Neural cell (in vitro differentiated cells): ENCODE measurements around the gene MYBPC3. TPM values are rescaled to one million over a fixed set of nuclear protein-coding genes. Genes with fewer than 3 reads are reported as not detected.

Experiments used
- H2AFZ ChIP-seq: fragments of 200-600, 300-800 bp; sonication (generic), shearing (Covaris generic); 2 replicates; pipeline ENCODE4 v1.6.0; 2014; ENCODE audit warnings: low read depth, mild to moderate bottlenecking, antibody characterized with exemption, low read length, moderate library complexity
- H3F3A ChIP-seq: fragments of 200-600 bp; shearing (Covaris generic); 2 replicates; pipeline ENCODE4 v1.6.1; 2016; ENCODE audit warnings: mild to moderate bottlenecking, moderate library complexity, mixed read lengths, antibody characterized with exemption, low read length; ENCODE audit not compliant: insufficient read depth, poor library complexity, severe bottlenecking
- H3K27ac ChIP-seq: fragments of 200-600, 300-800 bp; sonication (generic), shearing (Covaris generic); 2 replicates; pipeline ENCODE4 v1.5.1; 2014; ENCODE audit warnings: mild to moderate bottlenecking, low read length, moderate library complexity
- H3K27me3 ChIP-seq: fragments of 300-800, 200-600 bp; sonication (generic), shearing (Covaris generic); 2 replicates; pipeline ENCODE4 v1.6.0; 2014; ENCODE audit warnings: mild to moderate bottlenecking, low read depth, low read length, moderate library complexity; ENCODE audit not compliant: insufficient read depth
- H3K36me3 ChIP-seq: fragments of 300-800, 200-600 bp; sonication (generic), shearing (Covaris generic); 2 replicates; pipeline ENCODE4 v1.5.1; 2014; ENCODE audit warnings: mild to moderate bottlenecking, antibody characterized with exemption, low read length, moderate library complexity; ENCODE audit not compliant: insufficient read depth
- H3K4me2 ChIP-seq: fragments of 300-800, 200-600 bp; sonication (generic), shearing (Covaris generic); 2 replicates; pipeline ENCODE4 v1.6.0; 2014; ENCODE audit warnings: mild to moderate bottlenecking, low read length
- H3K4me3 ChIP-seq: fragments of 300-800, 200-600 bp; sonication (generic), shearing (Covaris generic); 2 replicates; pipeline ENCODE4 v1.5.1; 2014; ENCODE audit warnings: mild to moderate bottlenecking, low read length, moderate library complexity
- H3K79me2 ChIP-seq: fragments of 200-600 bp; shearing (Covaris generic); replicated peaks from 2 replicates; pipeline ENCODE4 v1.6.0; 2014; ENCODE audit warnings: mild to moderate bottlenecking, low read length, moderate library complexity; ENCODE audit not compliant: insufficient read depth
- H3K9ac ChIP-seq: fragments of 300-800, 200-600 bp; sonication (generic), shearing (Covaris generic); 2 replicates; pipeline ENCODE4 v1.6.1; 2016; ENCODE audit warnings: mild to moderate bottlenecking, low read length, mixed read lengths
- H3K9me2 ChIP-seq: fragments of 200-600 bp; shearing (Covaris generic); 2 replicates; pipeline ENCODE4 v1.6.1; 2016; ENCODE audit warnings: mild to moderate bottlenecking, low read length, mixed read lengths; ENCODE audit not compliant: insufficient read depth
- H3K9me3 ChIP-seq: fragments of 200-600, 300-800 bp; sonication (generic), shearing (Covaris generic); 2 replicates; pipeline ENCODE4 v1.6.1; 2016; ENCODE audit warnings: mild to moderate bottlenecking, mixed run types, low read length, moderate library complexity, mixed read lengths
- H4K20me1 ChIP-seq: fragments of 200-600 bp; shearing (Covaris generic); 2 replicates; pipeline ENCODE4 v1.6.1; 2016; ENCODE audit warnings: mild to moderate bottlenecking, mixed run types; ENCODE audit not compliant: insufficient read depth
- EP300 ChIP-seq: fragments of 450-650 bp; conservative IDR thresholded peaks from 2 replicates; pipeline ENCODE4 v1.6.1; 2014; ENCODE audit warnings: antibody characterized with exemption, mild to moderate bottlenecking, moderate library complexity; ENCODE audit not compliant: poor library complexity, severe bottlenecking
- EZH2 ChIP-seq: fragments of 200-600, 300-800 bp; shearing (Covaris generic), sonication (generic); IDR thresholded peaks from 2 replicates; pipeline ENCODE4 v1.6.1; 2014; ENCODE audit warnings: antibody characterized with exemption, low read length, borderline replicate concordance, mild to moderate bottlenecking; ENCODE audit not compliant: insufficient read depth, poor library complexity, severe bottlenecking
- MXI1 ChIP-seq: fragments of 450-650 bp; conservative IDR thresholded peaks from 2 replicates; pipeline ENCODE4 v1.6.1; 2014; ENCODE audit warnings: antibody characterized with exemption, mild to moderate bottlenecking; ENCODE audit not compliant: poor library complexity, severe bottlenecking
- POLR2AphosphoS5 ChIP-seq: IDR thresholded peaks from 2 replicates; pipeline ENCODE4 v1.6.1; 2012
- RAD21 ChIP-seq: fragments of 450-650 bp; conservative IDR thresholded peaks from 2 replicates; pipeline ENCODE4 v1.6.1; 2014; ENCODE audit warnings: antibody characterized with exemption, mild to moderate bottlenecking, moderate library complexity
- SMC3 ChIP-seq: fragments of 450-650 bp; conservative IDR thresholded peaks from 2 replicates; pipeline ENCODE4 v1.6.1; 2014; ENCODE audit warnings: antibody characterized with exemption, mild to moderate bottlenecking, moderate library complexity; ENCODE audit not compliant: poor library complexity
- TAF1 ChIP-seq: IDR thresholded peaks from 2 replicates; pipeline ENCODE4 v1.6.1; 2012; ENCODE audit warnings: low read depth
- polyA plus RNA-seq: library from polyadenylated mRNA; depleted of rRNA; stranded (reverse); fragments of >200 nt; gene quantifications from 2 replicates; pipeline ENCODE4 v1.2.3, GENCODE V29; 2014
- TF ChIP-seq, protein P1 (sequence below): IDR thresholded peaks from 2 replicates; pipeline ENCODE4 v1.6.1; 2012; ENCODE audit warnings: borderline replicate concordance
- TF ChIP-seq, protein P2 (sequence below): fragments of 450-650 bp; IDR thresholded peaks from 2 replicates; pipeline ENCODE4 v1.5.1; 2014; ENCODE audit warnings: antibody characterized with exemption, mild to moderate bottlenecking, moderate library complexity; ENCODE audit not compliant: poor library complexity, severe bottlenecking

Gene MYBPC3
- polyA plus RNA-seq, 1 donor from 2014 or later, result not detected

DNA sequence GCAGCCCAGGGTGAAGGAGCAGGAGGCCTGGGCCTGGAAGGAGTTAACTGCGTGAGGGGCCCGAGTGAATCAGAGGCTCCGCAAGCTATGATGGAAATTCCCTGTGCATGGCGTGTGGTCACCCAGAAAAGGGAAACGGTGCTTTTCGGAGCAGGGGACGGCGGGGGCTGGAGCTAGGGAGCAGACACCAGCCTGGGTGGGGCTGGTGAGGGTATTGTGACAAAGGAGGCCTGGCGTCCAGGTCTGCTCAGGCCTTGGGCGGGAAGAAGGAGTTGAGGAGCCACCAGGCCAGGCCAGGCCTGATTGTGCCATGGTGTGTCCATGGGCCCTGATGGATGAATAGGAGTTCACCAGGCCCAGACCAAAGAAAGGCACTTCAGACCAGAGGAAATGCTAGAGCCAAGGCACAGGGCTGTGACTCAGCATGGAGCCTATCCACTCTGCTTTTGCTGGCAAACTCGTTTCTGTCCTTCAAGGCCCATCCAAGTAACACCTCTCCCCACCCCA lies 38.6 kb upstream of the MYBPC3 start:
- Histone ChIP-seq H3K4me3 (no peak overlapping the region), H4K20me1 (no peaks in the 10 kb centered on the region), H3K9me2 (no peaks in the 10 kb centered on the region), H3K79me2 (no peaks in the 10 kb centered on the region), H3K27me3 (no peaks in the 10 kb centered on the region), H3K9ac (no peak overlapping the region), H3K36me3 (no peaks in the 10 kb centered on the region), H3F3A (no peaks in the 10 kb centered on the region), H3K27ac (no peak overlapping the region), H3K4me2 (no peak overlapping the region), H3K9me3 (no peaks in the 10 kb centered on the region), H2AFZ (no peak overlapping the region)
- TF ChIP-seq POLR2AphosphoS5 (no peak), SMC3 (no peak), EP300 (no peak), EZH2 (no peak), TAF1 (no peak), RAD21 (no peak), MXI1 (no peak)
- TF ChIP-seq, protein P1, sequence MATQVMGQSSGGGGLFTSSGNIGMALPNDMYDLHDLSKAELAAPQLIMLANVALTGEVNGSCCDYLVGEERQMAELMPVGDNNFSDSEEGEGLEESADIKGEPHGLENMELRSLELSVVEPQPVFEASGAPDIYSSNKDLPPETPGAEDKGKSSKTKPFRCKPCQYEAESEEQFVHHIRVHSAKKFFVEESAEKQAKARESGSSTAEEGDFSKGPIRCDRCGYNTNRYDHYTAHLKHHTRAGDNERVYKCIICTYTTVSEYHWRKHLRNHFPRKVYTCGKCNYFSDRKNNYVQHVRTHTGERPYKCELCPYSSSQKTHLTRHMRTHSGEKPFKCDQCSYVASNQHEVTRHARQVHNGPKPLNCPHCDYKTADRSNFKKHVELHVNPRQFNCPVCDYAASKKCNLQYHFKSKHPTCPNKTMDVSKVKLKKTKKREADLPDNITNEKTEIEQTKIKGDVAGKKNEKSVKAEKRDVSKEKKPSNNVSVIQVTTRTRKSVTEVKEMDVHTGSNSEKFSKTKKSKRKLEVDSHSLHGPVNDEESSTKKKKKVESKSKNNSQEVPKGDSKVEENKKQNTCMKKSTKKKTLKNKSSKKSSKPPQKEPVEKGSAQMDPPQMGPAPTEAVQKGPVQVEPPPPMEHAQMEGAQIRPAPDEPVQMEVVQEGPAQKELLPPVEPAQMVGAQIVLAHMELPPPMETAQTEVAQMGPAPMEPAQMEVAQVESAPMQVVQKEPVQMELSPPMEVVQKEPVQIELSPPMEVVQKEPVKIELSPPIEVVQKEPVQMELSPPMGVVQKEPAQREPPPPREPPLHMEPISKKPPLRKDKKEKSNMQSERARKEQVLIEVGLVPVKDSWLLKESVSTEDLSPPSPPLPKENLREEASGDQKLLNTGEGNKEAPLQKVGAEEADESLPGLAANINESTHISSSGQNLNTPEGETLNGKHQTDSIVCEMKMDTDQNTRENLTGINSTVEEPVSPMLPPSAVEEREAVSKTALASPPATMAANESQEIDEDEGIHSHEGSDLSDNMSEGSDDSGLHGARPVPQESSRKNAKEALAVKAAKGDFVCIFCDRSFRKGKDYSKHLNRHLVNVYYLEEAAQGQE, result no peak
- TF ChIP-seq, protein P2, sequence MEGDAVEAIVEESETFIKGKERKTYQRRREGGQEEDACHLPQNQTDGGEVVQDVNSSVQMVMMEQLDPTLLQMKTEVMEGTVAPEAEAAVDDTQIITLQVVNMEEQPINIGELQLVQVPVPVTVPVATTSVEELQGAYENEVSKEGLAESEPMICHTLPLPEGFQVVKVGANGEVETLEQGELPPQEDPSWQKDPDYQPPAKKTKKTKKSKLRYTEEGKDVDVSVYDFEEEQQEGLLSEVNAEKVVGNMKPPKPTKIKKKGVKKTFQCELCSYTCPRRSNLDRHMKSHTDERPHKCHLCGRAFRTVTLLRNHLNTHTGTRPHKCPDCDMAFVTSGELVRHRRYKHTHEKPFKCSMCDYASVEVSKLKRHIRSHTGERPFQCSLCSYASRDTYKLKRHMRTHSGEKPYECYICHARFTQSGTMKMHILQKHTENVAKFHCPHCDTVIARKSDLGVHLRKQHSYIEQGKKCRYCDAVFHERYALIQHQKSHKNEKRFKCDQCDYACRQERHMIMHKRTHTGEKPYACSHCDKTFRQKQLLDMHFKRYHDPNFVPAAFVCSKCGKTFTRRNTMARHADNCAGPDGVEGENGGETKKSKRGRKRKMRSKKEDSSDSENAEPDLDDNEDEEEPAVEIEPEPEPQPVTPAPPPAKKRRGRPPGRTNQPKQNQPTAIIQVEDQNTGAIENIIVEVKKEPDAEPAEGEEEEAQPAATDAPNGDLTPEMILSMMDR, result no peak

DNA sequence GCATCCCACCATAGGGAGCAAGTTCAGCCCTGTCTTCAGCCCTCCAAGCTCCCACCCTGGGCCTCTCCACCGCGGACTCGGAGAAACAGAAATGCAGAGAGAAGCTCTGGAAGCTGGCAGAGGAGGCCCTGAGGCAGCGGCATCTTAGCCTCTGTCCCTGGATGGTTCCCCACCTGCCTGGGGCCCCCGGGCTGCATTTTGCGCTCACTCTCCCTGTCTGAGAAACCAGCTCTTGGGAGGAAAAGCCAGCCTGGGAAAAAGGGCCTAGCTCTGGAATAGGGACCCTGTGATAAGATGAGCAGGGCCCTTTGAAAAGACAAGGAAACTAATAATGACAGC lies 37.9 kb upstream of the MYBPC3 start:
- Histone ChIP-seq H3K79me2 (no peaks in the 10 kb centered on the region), H3K9me3 (no peaks in the 10 kb centered on the region), H3K27me3 (no peaks in the 10 kb centered on the region), H4K20me1 (no peaks in the 10 kb centered on the region), H3F3A (no peaks in the 10 kb centered on the region), H3K4me2 (no peak overlapping the region), H3K9ac (no peak overlapping the region), H3K9me2 (no peaks in the 10 kb centered on the region), H3K4me3 (no peak overlapping the region), H2AFZ (no peak overlapping the region), H3K36me3 (no peaks in the 10 kb centered on the region), H3K27ac (no peak overlapping the region)
- TF ChIP-seq, protein P2, result no peak
- TF ChIP-seq TAF1 (no peak), RAD21 (no peak), EZH2 (no peak), POLR2AphosphoS5 (no peak), MXI1 (no peak), SMC3 (no peak), EP300 (no peak)
- TF ChIP-seq, protein P1, result no peak
